MCF 10A (cell line): Measurements from ENCODE around the gene FMR1NB. TPM values are rescaled to one million over a fixed set of nuclear protein-coding genes. Genes with fewer than 3 reads are reported as not detected.
A peak's percentile ranks its signal among the peaks of the same experiment; 100 is the strongest.

ENCODE experiments used
- BruUV-seq: library from RNA; stranded (reverse); fragments of 400-500 nt; replicated peaks from 2 replicates; lab custom pipeline; 2021; lab: Mats Ljungman, UMichigan
- CTCF ChIA-PET: fragments of 300-600 bp; sonication (Branson Sonifier 250); formaldehyde crosslinking; extraction: SDS; loops from one replicate; lab custom pipeline; 2021; ENCODE audit warnings: antibody characterized with exemption, inconsistent platforms; lab: Yijun Ruan, JAX
- POLR2A ChIA-PET: fragments of 300-600, 350-650 bp; sonication (Branson Sonifier 250); formaldehyde crosslinking; extraction: SDS; loops from one replicate; lab custom pipeline; 2020; ENCODE audit warnings: antibody characterized with exemption, inconsistent platforms; lab: Yijun Ruan, JAX
- DNase-seq: peaks from one replicate; pipeline ENCODE4 v3.0.0-alpha.2; 2018; ENCODE audit not compliant: unreplicated experiment
- H3K27ac Mint-ChIP-seq: one replicate; pipeline ENCODE4 v1.8.0; 2022; ENCODE audit warnings: mild to moderate bottlenecking, low read depth, mixed read lengths; ENCODE audit not compliant: unreplicated experiment
- H3K27me3 Mint-ChIP-seq: one replicate; pipeline ENCODE4 v1.8.0; 2022; ENCODE audit warnings: mixed read lengths; ENCODE audit not compliant: insufficient read depth, unreplicated experiment
- H3K36me3 Mint-ChIP-seq: one replicate; pipeline ENCODE4 v1.8.0; 2022; ENCODE audit warnings: mild to moderate bottlenecking, moderate library complexity, mixed read lengths; ENCODE audit not compliant: insufficient read depth, unreplicated experiment
- H3K4me1 Mint-ChIP-seq: one replicate; pipeline ENCODE4 v1.8.0; 2022; ENCODE audit warnings: mixed read lengths; ENCODE audit not compliant: insufficient read depth, unreplicated experiment
- H3K4me3 Mint-ChIP-seq: one replicate; pipeline ENCODE4 v1.8.0; 2022; ENCODE audit warnings: mild to moderate bottlenecking, moderate library complexity, mixed read lengths; ENCODE audit not compliant: unreplicated experiment
- H3K9me3 Mint-ChIP-seq: one replicate; pipeline ENCODE4 v1.8.0; 2022; ENCODE audit warnings: mixed read lengths; ENCODE audit not compliant: unreplicated experiment
- intact Hi-C: fragments of 100-400 bp; cut with micrococcal nuclease; formaldehyde crosslinking; loops from 2 replicates; pipeline ENCODE4 v1.14.1; 2022
- total RNA-seq: library from RNA; stranded (reverse); gene quantifications from 2 replicates; pipeline ENCODE4 v1.2.3, GENCODE V29; 2022
- TF ChIP-seq, protein P1 (sequence below): fragments of 200-600 bp; IDR thresholded peaks from one replicate; pipeline ENCODE4 v1.8.0; 2022; ENCODE audit warnings: antibody characterized with exemption, mild to moderate bottlenecking; ENCODE audit not compliant: unreplicated experiment

FMR1NB gene
- total RNA-seq, 1 experiment from 2014 or later: not detected

DNA sequence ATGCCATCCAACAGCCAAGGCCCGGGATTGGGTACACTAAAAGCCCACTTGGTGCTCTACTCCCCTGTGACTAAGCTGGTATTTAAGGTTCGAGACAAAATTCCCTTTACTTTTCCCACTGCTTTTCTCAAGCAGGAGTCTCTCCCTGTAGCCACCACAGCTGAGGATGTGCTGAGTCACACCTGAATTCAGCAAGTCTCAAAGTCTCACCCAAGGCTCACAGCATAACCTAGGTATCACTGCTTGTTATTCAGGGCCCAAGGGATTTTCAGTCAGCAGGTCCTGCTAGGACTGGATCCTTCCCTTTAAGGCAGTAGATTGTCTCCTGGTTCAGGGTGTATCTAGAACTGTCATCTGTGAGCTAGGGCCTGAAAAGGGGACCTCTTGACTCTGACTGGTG is 39.2 kb downstream of the FMR1NB start:
- H3K4me3 Mint-ChIP-seq: no peak overlapping the region
- TF ChIP-seq, protein P1, sequence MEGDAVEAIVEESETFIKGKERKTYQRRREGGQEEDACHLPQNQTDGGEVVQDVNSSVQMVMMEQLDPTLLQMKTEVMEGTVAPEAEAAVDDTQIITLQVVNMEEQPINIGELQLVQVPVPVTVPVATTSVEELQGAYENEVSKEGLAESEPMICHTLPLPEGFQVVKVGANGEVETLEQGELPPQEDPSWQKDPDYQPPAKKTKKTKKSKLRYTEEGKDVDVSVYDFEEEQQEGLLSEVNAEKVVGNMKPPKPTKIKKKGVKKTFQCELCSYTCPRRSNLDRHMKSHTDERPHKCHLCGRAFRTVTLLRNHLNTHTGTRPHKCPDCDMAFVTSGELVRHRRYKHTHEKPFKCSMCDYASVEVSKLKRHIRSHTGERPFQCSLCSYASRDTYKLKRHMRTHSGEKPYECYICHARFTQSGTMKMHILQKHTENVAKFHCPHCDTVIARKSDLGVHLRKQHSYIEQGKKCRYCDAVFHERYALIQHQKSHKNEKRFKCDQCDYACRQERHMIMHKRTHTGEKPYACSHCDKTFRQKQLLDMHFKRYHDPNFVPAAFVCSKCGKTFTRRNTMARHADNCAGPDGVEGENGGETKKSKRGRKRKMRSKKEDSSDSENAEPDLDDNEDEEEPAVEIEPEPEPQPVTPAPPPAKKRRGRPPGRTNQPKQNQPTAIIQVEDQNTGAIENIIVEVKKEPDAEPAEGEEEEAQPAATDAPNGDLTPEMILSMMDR: no peak
- ChIA-PET CTCF (no interaction called here), POLR2A (no interaction called here)
- H3K36me3 Mint-ChIP-seq: no peaks in the 10 kb centered on the region
- DNase-seq: peak; percentile 5
- intact Hi-C loops: no loop called here
- no TSS peak for BruUV-seq
- no peak overlapping the region for H3K27ac Mint-ChIP-seq
- H3K27me3 Mint-ChIP-seq: no peaks in the 10 kb centered on the region
- no peaks in the 10 kb centered on the region for H3K4me1 Mint-ChIP-seq
- peaks cover 25% of the 10 kb centered on the region for H3K9me3 Mint-ChIP-seq

DNA sequence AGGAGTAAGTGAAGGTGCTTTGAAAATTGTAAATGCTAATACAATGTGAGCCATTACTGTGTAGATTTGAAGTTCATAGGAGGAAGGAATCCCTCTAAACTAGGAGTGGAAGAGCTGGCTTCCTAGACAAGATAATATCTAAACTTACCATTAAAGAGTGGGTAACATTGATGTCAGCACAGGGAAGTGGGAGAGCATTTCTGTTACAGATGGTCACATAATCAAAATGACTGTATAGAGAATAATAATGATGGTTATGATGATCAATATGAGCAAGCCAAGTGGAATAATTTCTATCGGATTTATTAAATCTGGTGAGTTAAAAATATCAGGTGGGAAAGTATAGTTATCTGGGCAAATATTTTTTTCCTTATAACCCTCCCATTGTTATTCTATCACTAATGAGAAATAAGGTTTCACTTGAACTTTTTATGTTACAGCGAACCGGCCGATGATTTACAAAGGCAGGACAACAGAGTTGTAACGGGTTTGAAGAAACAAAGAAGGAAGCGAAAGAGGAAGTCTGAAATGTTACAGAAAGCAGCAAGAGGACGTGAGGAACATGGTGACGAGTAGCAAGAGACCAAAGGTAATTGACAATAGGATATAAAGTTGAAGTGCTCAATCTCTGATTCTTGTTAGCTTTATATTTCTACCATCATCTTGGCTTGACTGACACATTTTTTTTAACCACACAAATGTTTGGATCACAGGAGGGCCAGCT is 43.5 kb downstream of the FMR1NB start:
- no peak overlapping the region for H3K27ac Mint-ChIP-seq
- intact Hi-C loops: no loop called here

DNA sequence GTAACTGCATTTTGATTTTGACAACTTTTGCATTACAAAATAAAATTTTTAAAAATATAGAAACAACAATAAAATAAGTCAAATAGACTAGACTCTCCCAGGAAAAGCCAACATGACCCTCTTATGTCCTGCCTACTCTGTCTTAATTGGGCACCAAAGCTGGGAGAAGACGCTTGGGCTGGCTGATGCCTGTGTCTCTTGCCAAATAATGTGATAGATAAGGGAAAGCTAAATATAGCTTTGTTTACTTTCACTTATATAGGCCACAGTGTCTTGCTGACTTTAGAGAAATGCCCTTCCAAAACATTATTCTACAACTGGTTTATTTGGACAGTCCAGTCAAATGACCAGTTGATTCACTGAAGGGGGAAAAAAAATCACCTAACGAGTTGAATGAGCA is 54.2 kb downstream of the FMR1NB start:
- intact Hi-C loops: no loop called here
- DNase-seq: no peak
- BruUV-seq: no TSS peak

More for the DNA sequence above, 43.5 kb downstream of the FMR1NB start:
- Mint-ChIP-seq H3K4me3 (no peak overlapping the region), H3K36me3 (no peaks in the 10 kb centered on the region), H3K9me3 (peaks cover 11% of the 10 kb centered on the region), H3K4me1 (no peaks in the 10 kb centered on the region), H3K27me3 (no peaks in the 10 kb centered on the region)
- BruUV-seq: no TSS peak
- TF ChIP-seq, protein P1: no peak
- ChIA-PET POLR2A (no interaction called here), CTCF (interaction anchor here (0.6 kb wide), 1 partner anchor 121 kb away, joined by 6 read pairs; no protein-coding TSS in a partner anchor)
- DNase-seq: no peak

DNA sequence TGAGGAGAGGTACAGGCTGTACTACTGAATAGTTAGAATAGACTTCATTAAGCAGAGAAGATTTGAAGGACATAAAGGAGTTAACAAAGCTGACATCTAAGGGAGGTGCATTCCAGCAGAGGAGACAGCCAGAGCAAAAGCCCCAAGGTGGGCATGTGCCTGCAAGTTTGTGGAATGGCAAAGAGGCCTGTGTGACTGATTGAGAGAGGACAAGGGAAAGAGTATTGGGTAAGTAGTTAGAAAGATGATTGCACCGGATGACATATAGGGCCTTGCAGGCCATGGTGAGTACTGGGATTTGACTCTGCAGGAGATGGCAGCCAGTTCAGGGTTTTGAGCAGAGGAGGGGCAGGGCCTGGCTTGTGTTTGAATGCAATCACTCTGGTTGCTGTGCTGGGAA is 55.9 kb downstream of the FMR1NB start:
- POLR2A ChIA-PET: no interaction called here
- no peak for DNase-seq
- TF ChIP-seq, protein P1: no peak
- Mint-ChIP-seq H3K36me3 (no peaks in the 10 kb centered on the region), H3K4me1 (no peaks in the 10 kb centered on the region), H3K4me3 (no peak overlapping the region), H3K27me3 (no peaks in the 10 kb centered on the region), H3K27ac (no peak overlapping the region), H3K9me3 (no peaks in the 10 kb centered on the region)
- no TSS peak for BruUV-seq
- intact Hi-C loops: no loop called here
- CTCF ChIA-PET: no interaction called here

More for the DNA sequence above, 54.2 kb downstream of the FMR1NB start:
- TF ChIP-seq, protein P1: no peak
- H3K27ac Mint-ChIP-seq: no peak overlapping the region
- H3K27me3 Mint-ChIP-seq: no peaks in the 10 kb centered on the region
- CTCF ChIA-PET: interaction anchor here (0.6 to 1.2 kb wide), 2 partner anchors 12 to 1251 kb away, joined by 3 read pairs; no protein-coding TSS in a partner anchor
- H3K4me3 Mint-ChIP-seq: no peak overlapping the region
- no peaks in the 10 kb centered on the region for H3K9me3 Mint-ChIP-seq
- POLR2A ChIA-PET: no interaction called here
- H3K4me1 Mint-ChIP-seq: no peaks in the 10 kb centered on the region
- no peaks in the 10 kb centered on the region for H3K36me3 Mint-ChIP-seq
